GM18517 (cell line): Measurements from ENCODE around the gene TFAP2B.

ENCODE experiments used
- ATAC-seq: cut with Tn5 transposase; IDR thresholded peaks from one replicate; pipeline ENCODE4 v1.9.1; 2021; ENCODE audit warnings: mild to moderate bottlenecking, moderate library complexity; ENCODE audit not compliant: unreplicated experiment

The TFAP2B gene

DNA sequence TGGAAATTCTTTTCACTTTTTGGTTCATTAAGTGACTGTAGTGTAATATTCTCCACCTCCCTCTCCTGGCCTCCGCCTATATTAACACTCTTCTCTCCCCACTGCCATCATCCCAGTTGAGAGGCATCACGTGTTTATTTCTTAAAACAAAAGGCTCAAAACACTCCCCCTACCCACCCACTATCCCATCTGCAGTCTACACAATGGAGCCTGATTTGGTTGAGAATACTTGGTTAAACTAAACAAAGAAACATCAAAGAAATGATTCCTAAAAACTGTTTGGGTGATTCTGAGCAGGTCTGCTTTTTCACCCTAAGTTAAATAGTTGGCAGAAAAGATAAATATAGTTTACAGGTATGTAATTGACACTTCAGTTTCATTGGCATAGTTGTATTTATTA lies 5.9 kb downstream of the TFAP2B start:
- no peak for ATAC-seq

DNA sequence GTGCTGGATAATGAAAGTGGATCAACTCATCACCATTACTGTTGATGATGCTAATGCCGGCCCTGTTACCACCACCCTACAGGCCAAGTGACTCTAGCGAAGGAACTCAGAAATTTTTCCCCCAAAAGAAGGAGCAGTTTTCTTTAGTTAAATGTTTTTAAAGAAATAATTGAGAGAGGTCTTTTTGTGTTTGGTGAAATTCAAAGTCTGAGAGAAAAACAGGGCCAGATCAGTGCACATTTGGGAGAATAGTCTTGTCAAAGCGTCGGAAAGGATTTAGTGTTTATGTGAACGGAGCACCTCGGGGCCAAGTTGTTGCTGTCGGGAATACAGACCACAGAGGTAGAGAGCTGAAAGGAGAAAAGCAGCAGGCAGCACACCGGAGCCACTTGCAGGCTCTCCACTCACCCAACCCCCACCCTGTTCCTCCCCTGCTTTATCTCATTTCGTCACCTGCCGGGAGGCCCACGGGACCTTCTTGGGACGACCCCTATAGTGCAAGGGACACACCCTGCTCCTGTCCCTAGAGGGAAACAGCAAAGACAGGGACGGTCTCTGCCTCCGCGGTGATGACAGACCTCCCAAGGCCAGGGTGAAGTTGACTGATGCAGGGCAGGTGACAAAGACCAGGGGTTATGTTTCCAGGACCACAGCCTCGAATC lies 6.8 kb downstream of the TFAP2B start:
- ATAC-seq: no peak

DNA sequence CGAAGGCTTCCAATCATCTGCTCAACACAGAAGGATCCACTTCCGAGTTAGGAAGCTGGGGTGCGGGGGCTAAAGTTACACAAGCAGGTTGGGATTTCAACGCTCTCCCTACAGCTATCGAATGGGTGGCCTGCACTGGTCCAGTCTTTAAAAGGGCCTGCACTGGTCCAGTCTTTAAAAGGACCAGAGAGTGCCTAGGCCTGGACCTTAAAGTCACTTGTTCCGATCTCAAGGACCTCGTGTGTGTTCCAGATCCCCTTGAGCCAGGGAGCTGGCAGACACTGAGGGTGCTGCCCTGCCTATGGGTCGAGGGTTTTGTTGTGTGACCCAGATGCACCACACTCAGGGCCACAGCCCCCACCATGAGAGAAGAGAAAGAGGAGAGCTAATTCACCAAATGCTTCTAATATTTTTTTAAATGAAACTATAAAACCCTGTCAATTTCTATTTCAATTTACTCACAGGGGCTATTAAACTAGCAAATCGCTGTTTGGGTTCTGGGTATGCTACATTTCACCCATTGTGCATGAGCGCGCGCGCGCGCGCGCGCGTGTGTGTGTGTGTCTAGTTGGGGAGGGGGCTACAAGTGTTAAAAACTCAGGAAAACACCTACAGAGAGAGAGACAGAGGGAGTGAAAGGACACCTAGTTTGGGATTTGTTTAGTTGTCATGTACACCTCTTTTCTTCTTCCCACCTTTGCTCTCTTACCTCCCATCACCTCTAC lies 7.5 kb downstream of the TFAP2B start:
- no peak for ATAC-seq

DNA sequence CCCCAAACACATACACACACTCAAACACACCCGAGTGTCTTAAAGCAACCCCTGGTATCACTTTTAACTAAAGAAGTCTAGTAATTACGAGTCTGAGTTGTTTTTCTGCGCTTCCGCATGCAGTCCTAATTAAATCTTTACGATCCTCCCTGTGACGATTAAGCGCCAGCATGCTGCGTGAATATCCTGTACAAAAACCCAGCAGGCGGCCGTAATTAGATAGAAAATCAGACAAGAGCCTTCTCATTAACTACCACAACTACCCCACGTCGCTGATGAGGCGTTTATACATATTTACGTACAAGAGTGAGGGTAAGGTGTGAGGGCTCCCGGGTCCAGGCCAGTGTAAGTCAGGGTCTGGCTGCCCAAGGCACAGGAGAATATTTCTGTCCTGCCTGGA lies 8.1 kb downstream of the TFAP2B start:
- ATAC-seq: no peak

DNA sequence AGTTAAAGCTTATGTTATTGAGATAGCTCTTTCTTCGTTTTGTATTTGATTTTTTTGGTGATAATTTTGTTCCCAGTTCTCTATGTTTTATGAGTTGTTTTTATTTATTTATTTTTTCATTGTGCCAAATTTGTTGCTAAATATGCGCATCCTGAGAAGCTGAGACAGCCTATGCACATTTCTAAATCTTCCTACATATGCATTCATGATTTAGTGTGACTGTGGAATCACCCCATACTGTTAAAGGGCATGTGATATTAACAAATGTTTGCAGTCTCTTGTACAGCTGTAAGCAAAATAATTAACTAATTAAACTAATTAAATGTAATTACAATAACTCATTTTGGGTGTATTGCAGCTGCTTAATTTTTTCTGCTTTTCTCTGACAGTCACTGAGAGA lies 10.4 kb downstream of the TFAP2B start:
- ATAC-seq: no peak

DNA sequence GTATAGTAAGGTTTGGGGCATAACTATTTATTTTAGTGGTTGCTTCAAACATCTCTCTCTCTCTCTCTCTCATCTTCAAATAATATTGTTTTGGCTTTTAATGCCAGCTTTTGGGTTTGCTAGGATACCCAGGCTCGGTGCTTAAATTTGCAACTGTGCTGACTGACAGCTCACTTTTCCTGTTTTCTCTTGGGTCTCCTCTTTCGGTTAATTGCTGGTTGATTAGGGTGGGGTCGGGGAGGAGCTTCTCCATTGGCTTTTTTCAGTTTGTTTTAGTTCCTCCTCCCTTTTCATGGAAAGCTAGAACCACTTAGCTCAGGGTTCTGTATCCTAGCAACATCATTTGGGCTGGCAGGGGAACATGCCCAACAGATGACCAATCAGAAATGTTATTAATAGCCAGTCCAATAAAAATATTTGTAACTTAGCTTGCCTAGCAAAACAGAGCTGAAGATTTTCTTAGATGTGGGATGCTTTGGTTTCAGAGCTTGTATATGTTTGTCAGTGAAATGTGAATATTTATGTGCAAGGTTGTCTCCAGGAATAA lies 11.3 kb downstream of the TFAP2B start:
- ATAC-seq: no peak

DNA sequence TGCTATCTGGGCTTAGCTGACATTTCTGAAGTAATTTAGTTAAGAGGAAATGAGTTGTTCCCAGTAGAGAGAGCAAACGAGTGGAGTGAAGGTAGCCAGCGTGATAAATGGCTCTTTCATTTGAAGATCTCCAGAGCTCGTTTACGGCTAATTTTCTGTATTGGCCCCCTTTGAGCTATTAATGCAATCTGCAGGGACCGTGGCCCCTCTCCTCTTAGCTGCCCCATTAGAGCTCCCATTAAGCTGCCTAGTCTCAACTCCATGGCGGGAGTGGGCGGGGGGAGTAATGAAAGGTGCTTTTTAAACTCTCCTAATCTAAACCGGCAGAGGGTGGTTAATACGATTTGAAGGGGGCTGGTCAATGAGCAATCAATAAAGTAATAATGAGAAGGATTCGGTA lies 12.5 kb downstream of the TFAP2B start:
- no peak for ATAC-seq

- ATAC-seq: no peak
Observed at GRCh38 chr6:50832912-50833311, 14.2 kb downstream of the TFAP2B start.

GRCh38 chr6:50834929-50835410 lies 16.3 kb downstream of the TFAP2B start:
- no peak for ATAC-seq

GRCh38 chr6:50836231-50836630 lies 17.6 kb downstream of the TFAP2B start:
- no peak for ATAC-seq

GRCh38 chr6:50837589-50838445 lies 19.1 kb downstream of the TFAP2B start:
- ATAC-seq: no peak

- ATAC-seq: no peak
Observed at GRCh38 chr6:50840112-50840810, 21.6 kb downstream of the TFAP2B start.

GRCh38 chr6:50840811-50841192 lies 22.1 kb downstream of the TFAP2B start:
- ATAC-seq: no peak

- no peak for ATAC-seq
Observed at GRCh38 chr6:50842446-50842845, 23.8 kb downstream of the TFAP2B start.

DNA sequence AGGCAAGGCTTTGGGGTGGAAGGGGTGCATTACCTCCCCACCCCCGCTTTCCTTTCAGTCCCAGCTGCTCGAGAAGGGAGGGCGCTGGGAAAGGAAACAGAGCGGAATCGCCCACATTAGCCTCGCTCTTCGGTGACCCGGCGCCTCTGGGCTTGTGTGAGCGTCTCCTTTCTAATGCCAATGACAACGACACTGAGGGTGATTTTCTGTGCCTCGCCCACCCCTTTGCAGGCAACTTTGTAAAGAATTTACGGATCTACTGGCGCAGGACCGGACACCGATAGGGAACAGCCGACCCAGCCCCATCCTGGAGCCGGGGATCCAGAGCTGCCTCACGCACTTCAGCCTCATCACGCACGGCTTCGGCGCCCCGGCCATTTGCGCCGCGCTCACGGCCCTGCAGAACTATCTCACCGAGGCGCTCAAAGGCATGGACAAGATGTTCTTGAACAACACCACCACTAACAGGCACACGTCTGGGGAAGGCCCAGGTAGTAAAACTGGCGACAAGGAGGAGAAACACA lies 24.3 kb downstream of the TFAP2B start:
- no peak for ATAC-seq

GRCh38 chr6:50843842-50844241 lies 25.2 kb downstream of the TFAP2B start:
- ATAC-seq: no peak

DNA sequence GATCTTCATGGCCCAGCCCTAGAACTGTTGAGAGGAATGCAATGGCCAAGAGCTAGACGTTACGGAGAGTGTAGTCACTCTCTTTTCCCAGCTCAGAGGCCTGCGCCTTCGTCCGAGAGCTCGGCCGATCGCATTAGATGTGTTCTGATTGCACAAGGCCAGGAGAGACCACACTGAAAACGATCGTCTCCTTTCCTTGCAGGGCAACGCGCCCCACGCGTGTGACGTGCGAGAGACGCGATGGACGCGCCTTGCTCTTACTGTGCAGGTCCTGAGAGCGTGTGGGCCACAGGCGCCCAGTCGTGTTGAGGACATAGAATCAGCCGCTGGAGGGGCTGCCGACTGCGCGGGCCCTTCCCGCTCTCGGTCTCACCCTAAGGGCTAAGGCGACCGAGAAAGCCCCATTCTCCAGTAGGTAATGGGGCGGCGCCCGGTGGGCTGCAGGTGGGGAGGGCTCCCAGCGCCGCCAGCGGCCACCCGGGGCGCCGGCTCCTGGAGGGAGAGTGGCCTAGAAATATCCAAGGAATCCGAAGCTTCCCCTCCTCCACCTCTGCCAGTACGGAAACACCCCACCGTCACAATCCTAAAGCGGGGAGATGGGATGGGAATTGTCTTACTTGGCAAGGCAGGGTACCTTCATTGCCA lies 26.9 kb downstream of the TFAP2B start:
- no peak for ATAC-seq

DNA sequence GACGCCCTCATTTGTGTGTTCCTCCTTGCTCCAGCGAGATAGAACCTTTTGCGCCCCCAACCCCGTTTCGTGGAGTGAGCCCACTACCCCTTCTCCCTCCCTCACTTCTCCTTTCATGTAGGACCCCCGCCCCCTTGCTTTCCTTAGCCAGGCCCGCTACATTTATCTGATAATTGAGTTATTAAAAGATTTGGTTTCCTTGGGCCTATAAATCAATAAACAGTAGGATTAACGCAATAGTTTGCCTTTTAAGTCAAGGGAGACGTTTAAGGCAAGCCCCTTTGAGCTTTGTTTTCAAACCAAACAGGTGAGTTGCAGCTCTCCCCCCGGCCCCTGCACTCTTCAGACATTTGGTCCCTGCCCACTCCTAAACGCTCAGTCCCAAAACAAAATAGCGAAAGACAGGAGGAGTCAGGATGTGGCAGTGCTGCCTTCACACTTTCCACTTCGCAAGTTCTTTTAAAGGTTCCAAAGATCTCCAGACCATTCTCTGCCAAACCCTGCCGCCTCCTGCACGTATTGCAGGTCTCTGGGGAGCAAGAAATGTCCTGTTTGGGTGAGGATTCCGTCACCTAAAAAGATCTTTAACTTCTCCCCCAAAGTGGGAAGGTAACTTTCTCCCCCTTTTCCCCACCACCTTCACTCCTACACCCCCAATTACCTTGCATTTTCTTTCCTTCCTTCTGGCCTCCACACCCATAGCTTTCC lies 27.6 kb downstream of the TFAP2B start:
- no peak for ATAC-seq

DNA sequence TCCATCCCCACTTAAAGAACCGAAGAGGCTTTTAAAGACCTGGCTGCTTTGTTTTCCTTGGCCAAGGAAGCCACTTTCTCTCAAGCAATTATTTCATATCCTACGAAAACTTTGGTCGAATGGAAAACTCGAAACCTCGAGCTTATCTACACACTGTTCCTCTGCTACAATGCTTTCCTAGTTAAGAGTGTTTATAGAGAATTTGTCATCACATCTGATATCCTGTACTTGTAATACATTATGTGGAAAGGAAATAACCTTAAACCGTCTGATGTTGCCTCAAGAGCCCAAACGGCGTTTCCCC lies 28.1 kb downstream of the TFAP2B start:
- no peak for ATAC-seq
